H9 (cell line): ENCODE results near the gene PLCG1. TPM values are rescaled to one million over a fixed set of nuclear protein-coding genes. Genes with fewer than 3 reads are reported as not detected.

Source experiments
- DNase-seq: peaks from one replicate; pipeline ENCODE4 v3.0.0-alpha.2; 2017
- H2AFZ ChIP-seq: one replicate; pipeline ENCODE4 v1.6.1; 2013; ENCODE audit warnings: mild to moderate bottlenecking, low read length, control low read depth, moderate library complexity
- H2AK5ac ChIP-seq: 2 replicates; pipeline ENCODE4 v1.6.1; 2013; ENCODE audit warnings: low read length, control low read depth, mixed read lengths; ENCODE audit not compliant: insufficient read length
- H2BK120ac ChIP-seq: one replicate; pipeline ENCODE4 v1.6.1; 2013; ENCODE audit warnings: low read depth, mild to moderate bottlenecking, low read length, control low read depth, inconsistent platforms; ENCODE audit not compliant: poor library complexity, severe bottlenecking
- H2BK12ac ChIP-seq: 2 replicates; pipeline ENCODE4 v1.6.1; 2013; ENCODE audit warnings: low read length, control low read depth, mixed read lengths, low read depth; ENCODE audit not compliant: insufficient read length
- H2BK15ac ChIP-seq: 2 replicates; pipeline ENCODE4 v1.6.1; 2013; ENCODE audit warnings: low read depth, low read length, control low read depth
- H2BK20ac ChIP-seq: one replicate; pipeline ENCODE4 v1.6.1; 2013; ENCODE audit warnings: low read depth, mild to moderate bottlenecking, low read length, control low read depth, inconsistent platforms; ENCODE audit not compliant: poor library complexity, severe bottlenecking
- H2BK5ac ChIP-seq: 2 replicates; pipeline ENCODE4 v1.6.1; 2013; ENCODE audit warnings: low read length, control low read depth, mixed read lengths; ENCODE audit not compliant: insufficient read length
- H3K14ac ChIP-seq: 2 replicates; pipeline ENCODE4 v1.6.1; 2013; ENCODE audit warnings: low read length, control low read depth; ENCODE audit not compliant: insufficient read depth
- H3K18ac ChIP-seq: 2 replicates; pipeline ENCODE4 v1.6.1; 2013; ENCODE audit warnings: low read depth, mild to moderate bottlenecking, mixed read lengths, low read length, control low read depth; ENCODE audit not compliant: insufficient read length
- H3K23ac ChIP-seq: 2 replicates; pipeline ENCODE4 v1.6.1; 2013; ENCODE audit warnings: low read length, control low read depth, mixed read lengths, low read depth; ENCODE audit not compliant: insufficient read length
- H3K23me2 ChIP-seq: 2 replicates; pipeline ENCODE4 v1.6.1; 2013; ENCODE audit warnings: low read depth, mild to moderate bottlenecking, mixed read lengths, low read length, control low read depth; ENCODE audit not compliant: insufficient read length, poor library complexity, severe bottlenecking
- H3K27ac ChIP-seq: 2 replicates; pipeline ENCODE4 v1.5.1; 2013; ENCODE audit warnings: low read length, control low read depth, mixed read lengths, low read depth; ENCODE audit not compliant: insufficient read length
- H3K27me3 ChIP-seq: 2 replicates; pipeline ENCODE4 v1.6.1; 2013; ENCODE audit warnings: low read length, control low read depth, inconsistent platforms; ENCODE audit not compliant: insufficient read depth
- H3K4ac ChIP-seq: 2 replicates; pipeline ENCODE4 v1.6.1; 2013; ENCODE audit warnings: low read depth, mild to moderate bottlenecking, control low read depth, inconsistent platforms, low read length, moderate library complexity
- H3K4me1 ChIP-seq: 2 replicates; pipeline ENCODE4 v1.6.1; 2013; ENCODE audit warnings: low read length, control low read depth, inconsistent platforms; ENCODE audit not compliant: insufficient read depth
- H3K4me2 ChIP-seq: 2 replicates; pipeline ENCODE4 v1.6.1; 2013; ENCODE audit warnings: low read length, control low read depth, mixed read lengths; ENCODE audit not compliant: insufficient read length, insufficient read depth
- H3K56ac ChIP-seq: 2 replicates; pipeline ENCODE4 v1.6.1; 2013; ENCODE audit warnings: low read depth, mild to moderate bottlenecking, mixed read lengths, low read length, control low read depth; ENCODE audit not compliant: insufficient read length
- H3K79me1 ChIP-seq: 2 replicates; pipeline ENCODE4 v1.6.1; 2013; ENCODE audit warnings: low read depth, mild to moderate bottlenecking, moderate library complexity, low read length, control low read depth, inconsistent platforms; ENCODE audit not compliant: insufficient read depth, poor library complexity, severe bottlenecking
- H3K79me2 ChIP-seq: 2 replicates; pipeline ENCODE4 v1.6.1; 2013; ENCODE audit warnings: low read length, control low read depth, inconsistent platforms; ENCODE audit not compliant: insufficient read depth
- H3K9ac ChIP-seq: 2 replicates; pipeline ENCODE4 v1.6.1; 2013; ENCODE audit warnings: low read length, control low read depth, mixed read lengths; ENCODE audit not compliant: insufficient read length; ENCODE audit errors: extremely low read depth
- H3K9me3 ChIP-seq: one replicate; pipeline ENCODE4 v1.6.1; 2013; ENCODE audit warnings: low read depth, low read length, inconsistent platforms; ENCODE audit not compliant: control insufficient read depth
- H3T11ph ChIP-seq: one replicate; pipeline ENCODE4 v1.6.1; 2013; ENCODE audit warnings: mild to moderate bottlenecking, low read length, control low read depth, inconsistent platforms
- H4K20me1 ChIP-seq: one replicate; pipeline ENCODE4 v1.6.1; 2013; ENCODE audit not compliant: control insufficient read depth, insufficient read length, insufficient read depth
- H4K5ac ChIP-seq: 2 replicates; pipeline ENCODE4 v1.6.1; 2013; ENCODE audit warnings: low read depth, mild to moderate bottlenecking, mixed read lengths, low read length, control low read depth; ENCODE audit not compliant: insufficient read length
- H4K8ac ChIP-seq: replicated peaks from 2 replicates; pipeline ENCODE4 v1.6.1; 2013; ENCODE audit warnings: low read length, control low read depth, mixed read lengths, low read depth; ENCODE audit not compliant: insufficient read length
- H4K91ac ChIP-seq: 2 replicates; pipeline ENCODE4 v1.6.1; 2013; ENCODE audit warnings: low read depth, mild to moderate bottlenecking, moderate library complexity, mixed read lengths, low read length, control low read depth; ENCODE audit not compliant: insufficient read length
- H3K27ac Mint-ChIP-seq, 3 experiments: 2 replicates in 2 of 3; 3 replicates in 1 of 3; pipeline ENCODE4 v1.8.0; 2020 to 2021; ENCODE audit warnings: mixed read lengths in 3 of 3, mild to moderate bottlenecking in 1 of 3, moderate library complexity in 1 of 3
- H3K27me3 Mint-ChIP-seq: 2 replicates; pipeline ENCODE4 v1.8.0; 2021; ENCODE audit warnings: low read depth, mild to moderate bottlenecking, moderate library complexity, mixed read lengths
- H3K36me3 Mint-ChIP-seq, 3 experiments: 2 replicates in 2 of 3; 3 replicates in 1 of 3; pipeline ENCODE4 v1.8.0; 2020 to 2021; ENCODE audit warnings: low read depth in 3 of 3, mixed read lengths in 3 of 3; ENCODE audit not compliant: insufficient read depth in 1 of 3
- H3K4me1 Mint-ChIP-seq, 2 experiments: 2 replicates each; pipeline ENCODE4 v1.8.0; 2020; ENCODE audit warnings: mixed read lengths in 2 of 2
- H3K4me3 Mint-ChIP-seq, 2 experiments: 2 replicates in 1 of 2; 3 replicates in 1 of 2; pipeline ENCODE4 v1.8.0; 2020 to 2021; ENCODE audit warnings: mild to moderate bottlenecking in 2 of 2, mixed read lengths in 2 of 2, moderate library complexity in 1 of 2
- H3K9me3 Mint-ChIP-seq, 2 experiments: 2 replicates in 1 of 2; 3 replicates in 1 of 2; pipeline ENCODE4 v1.8.0; 2020; ENCODE audit warnings: mild to moderate bottlenecking in 2 of 2, mixed read lengths in 2 of 2, moderate library complexity in 1 of 2
- CTCF ChIP-seq: fragments of 200-600 bp; sonication (generic); conservative IDR thresholded peaks from 3 replicates; pipeline ENCODE4 v1.8.0; 2021; ENCODE audit warnings: antibody characterized with exemption, mild to moderate bottlenecking
- WGBS: extraction: QIAGEN DNeasy Blood & Tissue Kit; methylation state at CpG from one replicate; pipeline ENCODE4 v1.1.7; 2013; ENCODE audit warnings: missing lambda C conversion rate, low lambda C conversion rate, mixed read lengths; ENCODE audit not compliant: insufficient read length; ENCODE audit errors: extremely low coverage; 5-methylcytosine and 5-hydroxymethylcytosine counted together
- total RNA-seq: library from RNA; stranded (reverse); gene quantifications from 2 replicates; pipeline ENCODE4 v1.2.1, GENCODE V29; 2021

PLCG1 gene
- total RNA-seq, 1 experiment from 2014 or later = 171 TPM

- H4K20me1 ChIP-seq = no peaks in the 10 kb centered on the region
Observed at GRCh38 chr20:41151134-41151869, 14.0 kb downstream of the PLCG1 start.

More at GRCh38 chr20:41151134-41151869, 14.0 kb downstream of the PLCG1 start:
- H3K9me3 ChIP-seq = no peaks in the 10 kb centered on the region
- H3K56ac ChIP-seq = no peak overlapping the region
- peaks cover 6% of the 10 kb centered on the region for H3K79me1 ChIP-seq
- H3K36me3 Mint-ChIP-seq = peaks cover 0 to 16% (median 5%) of the 10 kb centered on the region in 3 experiments
- no peak overlapping the region for H2BK5ac ChIP-seq
- no peak overlapping the region for H3K27ac ChIP-seq
- no peaks in the 10 kb centered on the region for H3K27me3 ChIP-seq
- H3K18ac ChIP-seq = no peak overlapping the region
- peaks cover 2% of the 10 kb centered on the region; the same call in 1 of the 2 replicates for H3K27me3 Mint-ChIP-seq
- no peak overlapping the region for H2BK120ac ChIP-seq
- WGBS = no CpG with 5 or more reads among the region's 5 CpGs
- no peak for DNase-seq
- no peak overlapping the region for H3K9ac ChIP-seq
- H3K9me3 Mint-ChIP-seq = no peaks in the 10 kb centered on the region
- no peak overlapping the region for H2BK15ac ChIP-seq
- no peak overlapping the region for H3K4ac ChIP-seq
- no peak overlapping the region for H3K4me3 Mint-ChIP-seq
- no peak overlapping the region for H4K8ac ChIP-seq
- no peak overlapping the region for H3K27ac Mint-ChIP-seq
- H4K5ac ChIP-seq = no peak overlapping the region
- H3K23me2 ChIP-seq = no peaks in the 10 kb centered on the region
- H3K4me2 ChIP-seq = no peak overlapping the region
- no peak for TF ChIP-seq CTCF
- H3K4me1 ChIP-seq = peaks cover 7% of the 10 kb centered on the region
- no peak overlapping the region for H3K23ac ChIP-seq
- no peak overlapping the region for H2BK20ac ChIP-seq
- peaks cover 44 to 59% of the 10 kb centered on the region in 2 experiments for H3K4me1 Mint-ChIP-seq
- H3K79me2 ChIP-seq = peaks cover 75% of the 10 kb centered on the region; the same call in 1 of the 2 replicates
- no peak overlapping the region for H4K91ac ChIP-seq
- no peak overlapping the region for H3T11ph ChIP-seq
- no peak overlapping the region for H3K14ac ChIP-seq
- H2AK5ac ChIP-seq = no peak overlapping the region
- no peak overlapping the region for H2BK12ac ChIP-seq
- H2AFZ ChIP-seq = no peak overlapping the region
